Activated CD4-positive, CD25-positive, alpha-beta regulatory T cell treated with anti-CD3 and anti-CD28 coated beads, Interleukin-2, amount 50 U/mL, for 72 hours (primary cell): ENCODE measurements around the gene LRRC41.
"Not testable (repeated sequence)": the region's sequence is repeated elsewhere in the genome, so short reads cannot be mapped to it uniquely, and the experiment has no call there.

Experiments used
- DNase-seq: peaks from one replicate; pipeline ENCODE4 v3.0.0; 2021

Gene LRRC41

GRCh38 chr1:46303038-46303871, at the start of gene LRRC41, which contains the start of gene UQCRH:
Gene LRRC41 (minus strand): TSS chr1:46303616. CDS start chr1:46303322, 294 bp downstream.
Gene UQCRH (plus strand): TSS chr1:46303698. CDS start chr1:46303767, 69 bp downstream.
- peak; percentile 94 for DNase-seq

GRCh38 chr1:46352363-46352762, 48.9 kb upstream of the LRRC41 start:
- no peak for DNase-seq

GRCh38 chr1:46345281-46345680, 41.9 kb upstream of the LRRC41 start:
- no peak for DNase-seq

- DNase-seq: no peak
These were observed 41.1 kb upstream of the LRRC41 start for GRCh38 chr1:46344481-46344880.

GRCh38 chr1:46343705-46344104, 40.3 kb upstream of the LRRC41 start:
- no peak for DNase-seq

GRCh38 chr1:46343351-46343695, 39.9 kb upstream of the LRRC41 start:
- DNase-seq: no peak

- DNase-seq: no peak
These were observed 39.4 kb upstream of the LRRC41 start for GRCh38 chr1:46342677-46343350.

- no peak for DNase-seq
These were observed 38.8 kb upstream of the LRRC41 start for GRCh38 chr1:46342084-46342656.

GRCh38 chr1:46341222-46342083, 38.0 kb upstream of the LRRC41 start:
- DNase-seq: no peak

- DNase-seq: peak; percentile 75
These were observed 37.2 kb upstream of the LRRC41 start, which contains the start of gene NSUN4 for GRCh38 chr1:46340404-46341221. Gene NSUN4 (plus strand): TSS chr1:46340807. CDS start chr1:46340827, 20 bp downstream.

GRCh38 chr1:46337409-46337808, 34.0 kb upstream of the LRRC41 start:
- DNase-seq: not testable (repeated sequence)

- DNase-seq: no peak
These were observed 31.7 kb upstream of the LRRC41 start for GRCh38 chr1:46335081-46335480.

GRCh38 chr1:46334030-46334384, 30.6 kb upstream of the LRRC41 start:
- no peak for DNase-seq

- no peak for DNase-seq
These were observed 30.0 kb upstream of the LRRC41 start for GRCh38 chr1:46333300-46334029.

- DNase-seq: not testable (repeated sequence)
These were observed 28.5 kb upstream of the LRRC41 start for GRCh38 chr1:46331786-46332540.

- not testable (repeated sequence) for DNase-seq
These were observed 27.0 kb upstream of the LRRC41 start for GRCh38 chr1:46330381-46330780.

- not testable (repeated sequence) for DNase-seq
These were observed 26.4 kb upstream of the LRRC41 start for GRCh38 chr1:46329807-46330206.

GRCh38 chr1:46328182-46328581, 24.8 kb upstream of the LRRC41 start:
- DNase-seq: not testable (repeated sequence)

- DNase-seq: not testable (repeated sequence)
These were observed 22.1 kb upstream of the LRRC41 start for GRCh38 chr1:46325285-46326076.
